Measurements from ENCODE around the gene HTRA1. TPM values are rescaled to one million over a fixed set of nuclear protein-coding genes. Genes with fewer than 3 reads are reported as not detected.

HTRA1 gene
- total RNA-seq, 1 experiment from 2014 or later, result 1.5 TPM

GRCh38 chr10:122490268-122490667 lies 28.9 kb downstream of the HTRA1 start:
- Histone ChIP-seq H3K4me3 (no peak overlapping the region), H3K27ac (no peak overlapping the region), H3K36me3 (no peaks in the 10 kb centered on the region), H3K9me3 (replicated peaks) (no peaks in the 10 kb centered on the region), H3K27me3 (peaks cover 16% of the 10 kb centered on the region), H3K4me1 (no peaks in the 10 kb centered on the region)
- DNase-seq, result no peak

GRCh38 chr10:122490786-122491680 lies 29.7 kb downstream of the HTRA1 start:
- Histone ChIP-seq H3K4me1 (no peaks in the 10 kb centered on the region), H3K4me3 (no peak overlapping the region), H3K9me3 (replicated peaks) (no peaks in the 10 kb centered on the region), H3K27ac (no peak overlapping the region), H3K27me3 (peaks cover 16% of the 10 kb centered on the region), H3K36me3 (no peaks in the 10 kb centered on the region)
- DNase-seq, result no peak

GRCh38 chr10:122492006-122492405 lies 30.7 kb downstream of the HTRA1 start:
- Histone ChIP-seq H3K4me3 (no peak overlapping the region), H3K4me1 (no peaks in the 10 kb centered on the region), H3K27me3 (peaks cover 16% of the 10 kb centered on the region; the same call in 1 of the 2 replicates), H3K9me3 (replicated peaks) (no peaks in the 10 kb centered on the region), H3K36me3 (no peaks in the 10 kb centered on the region), H3K27ac (no peak overlapping the region)
- no peak for DNase-seq

- no peak overlapping the region for H3K4me3 ChIP-seq
- H3K27me3 ChIP-seq, result peaks cover 19% of the 10 kb centered on the region; the same call in 1 of the 2 replicates
- no peaks in the 10 kb centered on the region for H3K36me3 ChIP-seq
- no peaks in the 10 kb centered on the region for H3K9me3 ChIP-seq (replicated peaks)
- H3K4me1 ChIP-seq, result no peaks in the 10 kb centered on the region
- no peak for DNase-seq
- no peak overlapping the region for H3K27ac ChIP-seq
These were observed 31.7 kb downstream of the HTRA1 start for GRCh38 chr10:122492999-122493481.

- H3K27ac ChIP-seq, result no peak overlapping the region
These were observed 32.4 kb downstream of the HTRA1 start for GRCh38 chr10:122493761-122494160.

GRCh38 chr10:122494173-122494820 lies 32.9 kb downstream of the HTRA1 start:
- no peaks in the 10 kb centered on the region for H3K4me1 ChIP-seq
- H3K27ac ChIP-seq, result no peak overlapping the region
- H3K4me3 ChIP-seq, result no peak overlapping the region
- peaks cover 19% of the 10 kb centered on the region; the same call in 1 of the 2 replicates for H3K27me3 ChIP-seq
- no peaks in the 10 kb centered on the region for H3K9me3 ChIP-seq (replicated peaks)
- H3K36me3 ChIP-seq, result no peaks in the 10 kb centered on the region
- no peak for DNase-seq

More at GRCh38 chr10:122493761-122494160, 32.4 kb downstream of the HTRA1 start:
- peaks cover 19% of the 10 kb centered on the region; the same call in 1 of the 2 replicates for H3K27me3 ChIP-seq
- H3K4me1 ChIP-seq, result no peaks in the 10 kb centered on the region
- DNase-seq, result no peak
- no peak overlapping the region for H3K4me3 ChIP-seq
- no peaks in the 10 kb centered on the region for H3K9me3 ChIP-seq (replicated peaks)
- no peaks in the 10 kb centered on the region for H3K36me3 ChIP-seq

GRCh38 chr10:122494833-122495232 lies 33.5 kb downstream of the HTRA1 start:
- H3K27ac ChIP-seq, result no peak overlapping the region
- DNase-seq, result no peak
- no peaks in the 10 kb centered on the region for H3K36me3 ChIP-seq

GRCh38 chr10:122495406-122496340 lies 34.3 kb downstream of the HTRA1 start:
- peaks cover 17% of the 10 kb centered on the region; the same call in 1 of the 2 replicates for H3K27me3 ChIP-seq
- H3K4me1 ChIP-seq, result no peaks in the 10 kb centered on the region
- no peak for DNase-seq
- H3K9me3 ChIP-seq (replicated peaks), result no peaks in the 10 kb centered on the region
- H3K4me3 ChIP-seq, result no peak overlapping the region
- H3K36me3 ChIP-seq, result no peaks in the 10 kb centered on the region
- no peak overlapping the region for H3K27ac ChIP-seq

More at GRCh38 chr10:122494833-122495232, 33.5 kb downstream of the HTRA1 start:
- H3K27me3 ChIP-seq, result peaks cover 19% of the 10 kb centered on the region; the same call in 1 of the 2 replicates
- H3K4me3 ChIP-seq, result no peak overlapping the region
- no peaks in the 10 kb centered on the region for H3K9me3 ChIP-seq (replicated peaks)
- no peaks in the 10 kb centered on the region for H3K4me1 ChIP-seq

GRCh38 chr10:122497241-122497640 lies 35.9 kb downstream of the HTRA1 start:
- Histone ChIP-seq H3K36me3 (no peaks in the 10 kb centered on the region), H3K9me3 (replicated peaks) (no peaks in the 10 kb centered on the region), H3K4me3 (no peak overlapping the region), H3K4me1 (no peaks in the 10 kb centered on the region), H3K27ac (no peak overlapping the region), H3K27me3 (peaks cover 8% of the 10 kb centered on the region; the same call in 1 of the 2 replicates)
- no peak for DNase-seq

- H3K9me3 ChIP-seq (replicated peaks), result no peaks in the 10 kb centered on the region
- no peaks in the 10 kb centered on the region for H3K4me1 ChIP-seq
- no peak overlapping the region for H3K27ac ChIP-seq
- 0 out of 2 replicates have a peak, but pooled peaks cover 3% of the 10 kb centered on the region for H3K27me3 ChIP-seq
- no peak for DNase-seq
- H3K4me3 ChIP-seq, result no peak overlapping the region
- H3K36me3 ChIP-seq, result no peaks in the 10 kb centered on the region
These were observed 37.2 kb downstream of the HTRA1 start for GRCh38 chr10:122498521-122498920.

GRCh38 chr10:122499012-122499411 lies 37.7 kb downstream of the HTRA1 start:
- Histone ChIP-seq H3K4me3 (no peak overlapping the region), H3K4me1 (no peaks in the 10 kb centered on the region), H3K9me3 (replicated peaks) (no peaks in the 10 kb centered on the region), H3K36me3 (no peaks in the 10 kb centered on the region), H3K27me3 (0 out of 2 replicates have a peak, but pooled peaks cover 3% of the 10 kb centered on the region), H3K27ac (no peak overlapping the region)
- no peak for DNase-seq

- Histone ChIP-seq H3K36me3 (no peaks in the 10 kb centered on the region), H3K27ac (no peak overlapping the region), H3K27me3 (0 out of 2 replicates have a peak, but pooled peaks cover 3% of the 10 kb centered on the region), H3K4me1 (no peaks in the 10 kb centered on the region), H3K9me3 (replicated peaks) (no peaks in the 10 kb centered on the region), H3K4me3 (no peak overlapping the region)
- DNase-seq, result no peak
These were observed 38.2 kb downstream of the HTRA1 start for GRCh38 chr10:122499491-122499941.

- DNase-seq, result no peak
- no peaks in the 10 kb centered on the region for H3K9me3 ChIP-seq (replicated peaks)
- 0 out of 2 replicates have a peak, but pooled peaks cover 3% of the 10 kb centered on the region for H3K27me3 ChIP-seq
- H3K4me1 ChIP-seq, result peaks cover 3% of the 10 kb centered on the region; the same call in 1 of the 2 replicates
- H3K27ac ChIP-seq, result no peak overlapping the region
- no peak overlapping the region for H3K4me3 ChIP-seq
- H3K36me3 ChIP-seq, result no peaks in the 10 kb centered on the region
These were observed 38.8 kb downstream of the HTRA1 start for GRCh38 chr10:122500194-122500593.

GRCh38 chr10:122500726-122501125 lies 39.4 kb downstream of the HTRA1 start:
- DNase-seq, result no peak

More at GRCh38 chr10:122500726-122501125, 39.4 kb downstream of the HTRA1 start:
- Histone ChIP-seq H3K9me3 (replicated peaks) (no peaks in the 10 kb centered on the region), H3K27ac (no peak overlapping the region), H3K27me3 (0 out of 2 replicates have a peak, but pooled peaks cover 3% of the 10 kb centered on the region), H3K4me3 (no peak overlapping the region), H3K4me1 (peaks cover 3% of the 10 kb centered on the region; the same call in 1 of the 2 replicates), H3K36me3 (no peaks in the 10 kb centered on the region)
